K562 (cell line): Measurements from ENCODE around the gene JDP2. TPM values are rescaled to one million over a fixed set of nuclear protein-coding genes. Genes with fewer than 3 reads are reported as not detected.

Source experiments
- ATAC-seq: fragments of 200-7000 bp; cut with Tn5 transposase; 3 replicates; pipeline ENCODE4 v1.9.1; 2020; ENCODE audit warnings: moderate library complexity
- BruUV-seq: library from RNA; stranded (reverse); fragments of 400-500 nt; replicated peaks from 2 replicates; lab custom pipeline; 2021; lab: Mats Ljungman, UMichigan
- CTCF ChIA-PET: fragments of 300-600 bp; formaldehyde crosslinking; extraction: SDS; loops from one replicate; lab custom pipeline; 2021; ENCODE audit warnings: low intra/inter-chr PET ratio; lab: Yijun Ruan, JAX
- POLR2A ChIA-PET: fragments of 300-600, 350-650 bp; sonication (Branson Sonifier 250); formaldehyde crosslinking; extraction: SDS; loops from one replicate; lab custom pipeline; 2021; ENCODE audit warnings: antibody characterized with exemption, inconsistent platforms; lab: Yijun Ruan, JAX
- DNase-seq, 4 experiments: peaks; one replicate each; pipeline versions ENCODE4 v3.0.0 to v3.0.0-alpha.2; 2011 to 2018; ENCODE audit warnings: low spot score in 3 of 4, mixed read lengths in 3 of 4; ENCODE audit errors: extremely low read depth in 1 of 4
- FAIRE-seq: peaks from 2 replicates; lab custom pipeline; 2011; peaks lifted over from hg19 to GRCh38; lab: Jason Lieb, UNC
- H2AFZ ChIP-seq: 2 replicates; pipeline ENCODE4 v1.6.0; 2011; ENCODE audit warnings: low read depth, low read length, control low read depth, inconsistent platforms
- H3K27ac ChIP-seq: fragments of 200-600 bp; 3 replicates; pipeline ENCODE4 v1.8.0; 2011; ENCODE audit warnings: low read depth, mild to moderate bottlenecking, control low read depth, inconsistent platforms, low read length, moderate library complexity, mixed read lengths; ENCODE audit errors: extremely low read depth
- H3K27me3 ChIP-seq, 2 experiments: fragments of 300-600 bp in 1 of 2; 2 replicates in 1 of 2; 3 replicates in 1 of 2; pipeline versions ENCODE4 v1.6.0 to v1.8.0; 2011; ENCODE audit warnings: inconsistent platforms in 2 of 2, low read length in 2 of 2, mild to moderate bottlenecking in 1 of 2, mixed read lengths in 1 of 2, moderate library complexity in 1 of 2; ENCODE audit not compliant: control insufficient read depth in 2 of 2, insufficient read depth in 2 of 2
- H3K36me3 ChIP-seq: fragments of 300-600 bp; 3 replicates; pipeline ENCODE4 v1.8.0; 2011; ENCODE audit warnings: mild to moderate bottlenecking, low read length, inconsistent platforms; ENCODE audit not compliant: control insufficient read depth, insufficient read depth
- H3K4me1 ChIP-seq, 2 experiments: fragments of 200-600 bp in 1 of 2; replicated peaks in 1 of 2; 2 replicates in 1 of 2; 3 replicates in 1 of 2; pipeline versions ENCODE4 v1.5.1 to v1.8.0; 2011; ENCODE audit warnings: inconsistent platforms in 2 of 2, low read length in 2 of 2, mild to moderate bottlenecking in 1 of 2, mixed read lengths in 1 of 2, moderate library complexity in 1 of 2; ENCODE audit not compliant: control insufficient read depth in 2 of 2, insufficient read depth in 2 of 2
- H3K4me2 ChIP-seq: 2 replicates; pipeline ENCODE4 v1.6.1; 2011; ENCODE audit warnings: low read length, control low read depth, inconsistent platforms, mixed read lengths; ENCODE audit not compliant: insufficient read depth
- H3K4me3 ChIP-seq: fragments of 200-600 bp; sonication (generic), shearing (Covaris generic); 2 replicates; pipeline ENCODE4 v1.5.1; 2016; ENCODE audit warnings: control low read depth, inconsistent platforms
- H3K79me2 ChIP-seq: fragments of 200-600 bp; 3 replicates; pipeline ENCODE4 v1.8.0; 2011; ENCODE audit warnings: low read length, inconsistent platforms; ENCODE audit not compliant: control insufficient read depth, insufficient read depth
- H3K9ac ChIP-seq, 2 experiments: 2 replicates each; pipeline versions ENCODE4 v1.6.0 to v1.6.1; 2011; ENCODE audit warnings: low read depth in 2 of 2, low read length in 2 of 2, control low read depth in 1 of 2, inconsistent platforms in 1 of 2, mild to moderate bottlenecking in 1 of 2, mixed read lengths in 1 of 2; ENCODE audit not compliant: insufficient read depth in 1 of 2
- H3K9me1 ChIP-seq: one replicate; pipeline ENCODE4 v1.6.0; 2011; ENCODE audit warnings: inconsistent platforms, mild to moderate bottlenecking, low read length, moderate library complexity; ENCODE audit not compliant: control insufficient read depth, insufficient read depth
- H3K9me3 ChIP-seq: replicated peaks from 2 replicates; pipeline ENCODE4 v1.5.1; 2011; ENCODE audit warnings: low read depth, low read length, inconsistent platforms; ENCODE audit not compliant: control insufficient read depth, insufficient read depth
- H4K20me1 ChIP-seq: replicated peaks from 2 replicates; pipeline ENCODE4 v1.6.1; 2011; ENCODE audit warnings: low read length, inconsistent platforms, mixed read lengths; ENCODE audit not compliant: control insufficient read depth, insufficient read depth
- NFYB ChIP-seq: IDR thresholded peaks from 2 replicates; pipeline ENCODE4 v1.6.1; 2011; ENCODE audit warnings: mild to moderate bottlenecking, moderate library complexity; ENCODE audit not compliant: insufficient read length; ENCODE audit errors: extremely low read depth
- RBM25 ChIP-seq: fragments of 200-400 bp; formaldehyde crosslinking; IDR thresholded peaks from 2 replicates; pipeline ENCODE4 v1.6.1; 2018; ENCODE audit warnings: low read length, low read depth, moderate library complexity; ENCODE audit not compliant: severe bottlenecking
- TRIM28 ChIP-seq: fragments of 450-650 bp; IDR thresholded peaks from 2 replicates; pipeline ENCODE4 v1.6.1; 2017
- ZNF12 ChIP-seq: sonication (generic); formaldehyde crosslinking; IDR thresholded peaks from 2 replicates; pipeline ENCODE4 v1.4.0; 2020; ENCODE audit warnings: mild to moderate bottlenecking, missing genetic modification reagents
- WGBS: fragments of 100-300 bp; shearing (Covaris generic); methylation state at CpG from one replicate; pipeline ENCODE4 v1.1.6; 2016; ENCODE audit warnings: low coverage, mixed read lengths; ENCODE audit not compliant: insufficient coverage; ENCODE audit errors: missing lambda C conversion rate; 5-methylcytosine and 5-hydroxymethylcytosine counted together
- in situ Hi-C: fragments of 300-500 bp; cut with MboI; formaldehyde crosslinking; loops from 4 replicates; pipeline ENCODE4 v1.15.0; 2018; ENCODE audit warnings: inconsistent platforms, mixed read lengths
- intact Hi-C: fragments of 100-400 bp; cut with micrococcal nuclease; formaldehyde crosslinking; loops from 2 replicates; pipeline ENCODE4 v1.14.2; 2022
- polyA plus RNA-seq, 8 experiments: library from polyadenylated mRNA; depleted of rRNA in 4 of 8; stranded (reverse) in 5 of 8; unstranded in 3 of 8; fragments of >200 nt; fragmentation: Nextera tagmentation in 2 of 8; fragmentation: Illumina TruSeq in 1 of 8; extraction: Ambion mirVana in 2 of 8; extraction: Trizol in 1 of 8; gene quantifications; 2 replicates each; pipeline versions ENCODE4 v1.2.1 to v1.2.3, GENCODE V29; 2011 to 2014; ENCODE audit warnings: inconsistent platforms in 1 of 8, missing spikeins in 1 of 8
- total RNA-seq, 7 experiments: library from RNA; depleted of rRNA in 6 of 7; stranded (reverse); fragments of >200 nt in 6 of 7; fragmentation: Illumina TruSeq in 2 of 7; extraction: Trizol in 2 of 7; gene quantifications; 2 replicates each; pipeline versions ENCODE4 v1.2.1 to v1.2.3, GENCODE V29; 2011 to 2021; ENCODE audit warnings: low replicate concordance in 1 of 7
- TF ChIP-seq, protein P1 (sequence below): IDR thresholded peaks from 3 replicates; pipeline ENCODE4 v1.6.1; 2011; ENCODE audit warnings: borderline replicate concordance, mild to moderate bottlenecking; ENCODE audit not compliant: insufficient read length, insufficient read depth
- TF ChIP-seq, protein P2 (sequence below): fragments of 200-800 bp; sonication (Bioruptor generic); IDR thresholded peaks from 2 replicates; pipeline ENCODE4 v1.6.1; 2017; ENCODE audit warnings: missing genetic modification characterization, missing compliant biosample characterization
- TF ChIP-seq, protein P3 (sequence below): sonication (generic); formaldehyde crosslinking; IDR thresholded peaks from 2 replicates; pipeline ENCODE4 v1.8.0; 2022; ENCODE audit warnings: mild to moderate bottlenecking, low read depth, missing genetic modification reagents

The JDP2 gene
- total and polyA plus RNA-seq, 9 of the 15 experiments (the other 6 are each of a cell fraction or from before 2014, with no cell fraction given): 0.27 to 13.8 (median 3.1) TPM

DNA sequence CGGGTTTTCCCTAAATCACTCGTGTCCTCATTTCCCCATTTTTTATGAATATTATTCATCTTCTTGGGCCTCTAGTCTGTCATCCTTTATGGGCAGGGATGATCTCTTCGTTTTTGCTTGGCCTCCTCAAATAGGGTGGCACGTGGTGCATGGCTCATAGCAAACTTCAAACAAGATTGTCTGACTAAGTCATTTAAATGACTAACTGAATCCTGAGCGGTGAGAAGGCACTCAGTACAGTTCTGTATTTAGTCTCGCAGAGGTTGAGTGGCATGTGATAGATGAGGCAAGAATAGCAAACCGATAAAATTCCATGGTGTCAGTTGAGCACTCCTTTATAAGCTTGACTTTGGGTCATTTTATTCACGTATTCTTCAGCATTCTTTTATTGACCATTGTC lies 5.7 kb upstream of the JDP2 start (continued):
- TF ChIP-seq, protein P1, sequence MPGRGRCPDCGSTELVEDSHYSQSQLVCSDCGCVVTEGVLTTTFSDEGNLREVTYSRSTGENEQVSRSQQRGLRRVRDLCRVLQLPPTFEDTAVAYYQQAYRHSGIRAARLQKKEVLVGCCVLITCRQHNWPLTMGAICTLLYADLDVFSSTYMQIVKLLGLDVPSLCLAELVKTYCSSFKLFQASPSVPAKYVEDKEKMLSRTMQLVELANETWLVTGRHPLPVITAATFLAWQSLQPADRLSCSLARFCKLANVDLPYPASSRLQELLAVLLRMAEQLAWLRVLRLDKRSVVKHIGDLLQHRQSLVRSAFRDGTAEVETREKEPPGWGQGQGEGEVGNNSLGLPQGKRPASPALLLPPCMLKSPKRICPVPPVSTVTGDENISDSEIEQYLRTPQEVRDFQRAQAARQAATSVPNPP: no peak
- TF ChIP-seq NFYB: no peak
- TF ChIP-seq, protein P2, sequence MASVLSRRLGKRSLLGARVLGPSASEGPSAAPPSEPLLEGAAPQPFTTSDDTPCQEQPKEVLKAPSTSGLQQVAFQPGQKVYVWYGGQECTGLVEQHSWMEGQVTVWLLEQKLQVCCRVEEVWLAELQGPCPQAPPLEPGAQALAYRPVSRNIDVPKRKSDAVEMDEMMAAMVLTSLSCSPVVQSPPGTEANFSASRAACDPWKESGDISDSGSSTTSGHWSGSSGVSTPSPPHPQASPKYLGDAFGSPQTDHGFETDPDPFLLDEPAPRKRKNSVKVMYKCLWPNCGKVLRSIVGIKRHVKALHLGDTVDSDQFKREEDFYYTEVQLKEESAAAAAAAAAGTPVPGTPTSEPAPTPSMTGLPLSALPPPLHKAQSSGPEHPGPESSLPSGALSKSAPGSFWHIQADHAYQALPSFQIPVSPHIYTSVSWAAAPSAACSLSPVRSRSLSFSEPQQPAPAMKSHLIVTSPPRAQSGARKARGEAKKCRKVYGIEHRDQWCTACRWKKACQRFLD: no peak
- TF ChIP-seq, all 486 proteins: peak for 4

DNA sequence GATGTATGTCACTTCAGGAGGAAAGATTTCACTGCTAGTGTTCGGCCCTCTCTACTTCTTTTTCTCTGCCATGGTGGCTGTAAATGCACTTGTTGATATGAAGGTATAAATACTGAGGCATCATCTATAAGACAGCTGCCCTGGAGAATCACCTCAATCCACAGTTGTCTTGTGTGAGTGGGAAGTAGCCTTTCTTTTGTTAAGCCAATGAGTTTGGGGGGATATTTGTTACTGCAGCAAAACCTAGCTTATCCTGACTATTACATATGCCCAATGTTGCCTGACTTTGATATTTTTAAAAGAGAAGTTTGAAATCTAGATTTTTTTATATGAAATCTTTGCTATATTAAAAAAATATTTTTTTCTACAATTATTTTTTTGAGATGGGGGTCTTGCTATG lies 3.3 kb upstream of the JDP2 start:
- 43% methylated on average over 1 of the region's 1 CpG for WGBS
- Histone ChIP-seq H3K4me2 (no peak overlapping the region), H3K9me3 (no peaks in the 10 kb centered on the region), H3K4me1 (peaks cover 3 to 16% of the 10 kb centered on the region in 2 experiments; a peak in 4 of 5 replicates), H3K9ac (no peak overlapping the region), H2AFZ (no peak overlapping the region), H4K20me1 (no peaks in the 10 kb centered on the region; the same call in 1 of the 2 replicates), H3K79me2 (no peaks in the 10 kb centered on the region), H3K27ac (no peak overlapping the region), H3K36me3 (no peaks in the 10 kb centered on the region), H3K4me3 (no peak overlapping the region), H3K9me1 (no peaks in the 10 kb centered on the region), H3K27me3 (no peaks in the 10 kb centered on the region)
- intact Hi-C loops (no loop called here), in situ Hi-C loops (no loop called here)
- ATAC-seq (no peak), DNase-seq (no peak), FAIRE-seq (no peak)
- TF ChIP-seq ZNF12 (CRISPR knock-in tag) (peak; percentile 98), TRIM28 (0 out of 2 replicates have a peak, but pooled peaks have one; percentile 28), RBM25 (peak; percentile 64)
- TF ChIP-seq, protein P3, sequence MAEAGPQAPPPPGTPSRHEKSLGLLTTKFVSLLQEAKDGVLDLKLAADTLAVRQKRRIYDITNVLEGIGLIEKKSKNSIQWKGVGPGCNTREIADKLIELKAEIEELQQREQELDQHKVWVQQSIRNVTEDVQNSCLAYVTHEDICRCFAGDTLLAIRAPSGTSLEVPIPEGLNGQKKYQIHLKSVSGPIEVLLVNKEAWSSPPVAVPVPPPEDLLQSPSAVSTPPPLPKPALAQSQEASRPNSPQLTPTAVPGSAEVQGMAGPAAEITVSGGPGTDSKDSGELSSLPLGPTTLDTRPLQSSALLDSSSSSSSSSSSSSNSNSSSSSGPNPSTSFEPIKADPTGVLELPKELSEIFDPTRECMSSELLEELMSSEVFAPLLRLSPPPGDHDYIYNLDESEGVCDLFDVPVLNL (CRISPR knock-in tag): no peak
- ChIA-PET CTCF (no interaction called here), POLR2A (interaction anchor here (1.1 kb wide), 1 partner anchor 11 kb away, joined by 3 read pairs; no protein-coding TSS in a partner anchor)
- no TSS peak for BruUV-seq
